ENCODE results near the gene CSDE1. TPM values are rescaled to one million over a fixed set of nuclear protein-coding genes. Genes with fewer than 3 reads are reported as not detected.

The CSDE1 gene
- total RNA-seq, 1 experiment from 2014 or later: 595 TPM

GRCh38 chr1:114780344-114781226 is 22.8 kb upstream of the CSDE1 start, which contains the start of gene SIKE1 (continued):
- TF ChIP-seq CBFB (CRISPR knock-in tag; IDR thresholded peaks at IDR 0.05; ENCODE audit: low read depth) (no peak), TP53 (CRISPR knock-in tag; IDR thresholded peaks at IDR 0.05) (no peak), ZNF416 (CRISPR knock-in tag; IDR thresholded peaks at IDR 0.05) (no peak), SMAD3 (CRISPR knock-in tag; IDR thresholded peaks at IDR 0.05; ENCODE audit: borderline replicate concordance) (0 out of 2 replicates have a peak, but pooled peaks have one; percentile 14), MYBL2 (CRISPR knock-in tag; IDR thresholded peaks at IDR 0.05) (peak; percentile 79), CREM (CRISPR knock-in tag; IDR thresholded peaks at IDR 0.05) (peak; percentile 97), FOXP1 (CRISPR knock-in tag; IDR thresholded peaks at IDR 0.05; ENCODE audit: borderline replicate concordance) (peak; percentile 79; the same call in 1 of the 2 replicates), ZNF512 (CRISPR knock-in tag; IDR thresholded peaks at IDR 0.05; ENCODE audit: borderline replicate concordance) (no peak), ATF1 (CRISPR knock-in tag; IDR thresholded peaks at IDR 0.05) (peak; percentile 29; the same call in 1 of the 2 replicates), NFYB (CRISPR knock-in tag; conservative IDR thresholded peaks at IDR 0.05; ENCODE audit: low read depth) (no peak), CREB1 (CRISPR knock-in tag; IDR thresholded peaks at IDR 0.05) (peak; percentile 38; the same call in 1 of the 2 replicates), NR3C1 (CRISPR knock-in tag; conservative IDR thresholded peaks at IDR 0.05; ENCODE audit: low read depth) (no peak), ZBTB21 (CRISPR knock-in tag; IDR thresholded peaks at IDR 0.05; ENCODE audit: borderline replicate concordance) (no peak), ZNF281 (CRISPR knock-in tag; IDR thresholded peaks at IDR 0.05) (no peak), MAX (CRISPR knock-in tag; IDR thresholded peaks at IDR 0.05) (peak; percentile 64; the same call in 1 of the 2 replicates)
- TF ChIP-seq, protein P1, sequence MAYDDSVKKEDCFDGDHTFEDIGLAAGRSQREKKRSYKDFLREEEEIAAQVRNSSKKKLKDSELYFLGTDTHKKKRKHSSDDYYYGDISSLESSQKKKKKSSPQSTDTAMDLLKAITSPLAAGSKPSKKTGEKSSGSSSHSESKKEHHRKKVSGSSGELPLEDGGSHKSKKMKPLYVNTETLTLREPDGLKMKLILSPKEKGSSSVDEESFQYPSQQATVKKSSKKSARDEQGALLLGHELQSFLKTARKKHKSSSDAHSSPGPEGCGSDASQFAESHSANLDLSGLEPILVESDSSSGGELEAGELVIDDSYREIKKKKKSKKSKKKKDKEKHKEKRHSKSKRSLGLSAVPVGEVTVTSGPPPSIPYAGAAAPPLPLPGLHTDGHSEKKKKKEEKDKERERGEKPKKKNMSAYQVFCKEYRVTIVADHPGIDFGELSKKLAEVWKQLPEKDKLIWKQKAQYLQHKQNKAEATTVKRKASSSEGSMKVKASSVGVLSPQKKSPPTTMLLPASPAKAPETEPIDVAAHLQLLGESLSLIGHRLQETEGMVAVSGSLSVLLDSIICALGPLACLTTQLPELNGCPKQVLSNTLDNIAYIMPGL (CRISPR knock-in tag; IDR thresholded peaks at IDR 0.05): 0 out of 2 replicates have a peak, but pooled peaks have one; percentile 40
- TF ChIP-seq, protein P2, sequence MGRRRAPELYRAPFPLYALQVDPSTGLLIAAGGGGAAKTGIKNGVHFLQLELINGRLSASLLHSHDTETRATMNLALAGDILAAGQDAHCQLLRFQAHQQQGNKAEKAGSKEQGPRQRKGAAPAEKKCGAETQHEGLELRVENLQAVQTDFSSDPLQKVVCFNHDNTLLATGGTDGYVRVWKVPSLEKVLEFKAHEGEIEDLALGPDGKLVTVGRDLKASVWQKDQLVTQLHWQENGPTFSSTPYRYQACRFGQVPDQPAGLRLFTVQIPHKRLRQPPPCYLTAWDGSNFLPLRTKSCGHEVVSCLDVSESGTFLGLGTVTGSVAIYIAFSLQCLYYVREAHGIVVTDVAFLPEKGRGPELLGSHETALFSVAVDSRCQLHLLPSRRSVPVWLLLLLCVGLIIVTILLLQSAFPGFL (CRISPR knock-in tag; IDR thresholded peaks at IDR 0.05; ENCODE audit: borderline replicate concordance): no peak

DNA sequence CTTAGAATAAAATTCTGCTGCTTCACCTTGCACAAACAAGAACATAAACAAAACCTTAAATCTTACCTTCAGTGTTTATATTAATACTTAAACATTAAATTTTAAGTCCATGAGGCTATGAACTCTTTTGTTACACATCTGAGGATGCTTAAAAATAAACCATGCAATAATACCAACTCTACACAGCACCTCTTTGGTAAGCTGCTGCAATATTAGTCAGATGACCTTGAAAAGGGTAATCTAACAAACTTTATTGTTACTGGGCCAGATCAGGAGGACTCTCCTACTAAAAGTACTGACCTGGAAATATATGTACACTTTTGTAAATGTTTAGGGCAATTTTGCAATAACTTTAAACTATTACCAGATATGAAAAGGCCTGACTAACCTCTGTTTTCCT is 21.9 kb upstream of the CSDE1 start:
- no peaks in the 10 kb centered on the region for H3K9me3 Mint-ChIP-seq
- POLR2A ChIA-PET: interaction anchor here (1.2 kb wide), 1 partner anchor 310 kb away, joined by 4 read pairs; the partner anchor contains the start of gene TSPAN2
- H3K4me3 Mint-ChIP-seq: peak overlapping the region; percentile 100
- no peak overlapping the region; the same call in 1 of the 2 replicates for H3K27ac Mint-ChIP-seq
- peaks cover 37% of the 10 kb centered on the region for H3K36me3 Mint-ChIP-seq
- ATAC-seq: no peak
- H3K4me1 Mint-ChIP-seq: 0 out of 2 replicates have a peak, but pooled peaks cover 5% of the 10 kb centered on the region
- no peak for DNase-seq (ENCODE audit: low spot score)
- CTCF ChIA-PET: no interaction called here
- H3K27me3 Mint-ChIP-seq (ENCODE audit: low read depth): peaks cover 32% of the 10 kb centered on the region
- TF ChIP-seq, protein P3, sequence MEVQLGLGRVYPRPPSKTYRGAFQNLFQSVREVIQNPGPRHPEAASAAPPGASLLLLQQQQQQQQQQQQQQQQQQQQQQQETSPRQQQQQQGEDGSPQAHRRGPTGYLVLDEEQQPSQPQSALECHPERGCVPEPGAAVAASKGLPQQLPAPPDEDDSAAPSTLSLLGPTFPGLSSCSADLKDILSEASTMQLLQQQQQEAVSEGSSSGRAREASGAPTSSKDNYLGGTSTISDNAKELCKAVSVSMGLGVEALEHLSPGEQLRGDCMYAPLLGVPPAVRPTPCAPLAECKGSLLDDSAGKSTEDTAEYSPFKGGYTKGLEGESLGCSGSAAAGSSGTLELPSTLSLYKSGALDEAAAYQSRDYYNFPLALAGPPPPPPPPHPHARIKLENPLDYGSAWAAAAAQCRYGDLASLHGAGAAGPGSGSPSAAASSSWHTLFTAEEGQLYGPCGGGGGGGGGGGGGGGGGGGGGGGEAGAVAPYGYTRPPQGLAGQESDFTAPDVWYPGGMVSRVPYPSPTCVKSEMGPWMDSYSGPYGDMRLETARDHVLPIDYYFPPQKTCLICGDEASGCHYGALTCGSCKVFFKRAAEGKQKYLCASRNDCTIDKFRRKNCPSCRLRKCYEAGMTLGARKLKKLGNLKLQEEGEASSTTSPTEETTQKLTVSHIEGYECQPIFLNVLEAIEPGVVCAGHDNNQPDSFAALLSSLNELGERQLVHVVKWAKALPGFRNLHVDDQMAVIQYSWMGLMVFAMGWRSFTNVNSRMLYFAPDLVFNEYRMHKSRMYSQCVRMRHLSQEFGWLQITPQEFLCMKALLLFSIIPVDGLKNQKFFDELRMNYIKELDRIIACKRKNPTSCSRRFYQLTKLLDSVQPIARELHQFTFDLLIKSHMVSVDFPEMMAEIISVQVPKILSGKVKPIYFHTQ (CRISPR knock-in tag; IDR thresholded peaks at IDR 0.05): no peak
- TF ChIP-seq GTF2I (CRISPR knock-in tag; conservative IDR thresholded peaks at IDR 0.05) (no peak), NR2C2 (CRISPR knock-in tag; IDR thresholded peaks at IDR 0.05) (no peak), ZBTB43 (CRISPR knock-in tag; IDR thresholded peaks at IDR 0.05) (no peak), TP53 (CRISPR knock-in tag; IDR thresholded peaks at IDR 0.05) (no peak), NR3C1 (CRISPR knock-in tag; conservative IDR thresholded peaks at IDR 0.05; ENCODE audit: low read depth) (no peak), JUN (CRISPR knock-in tag; IDR thresholded peaks at IDR 0.05) (no peak)

Data from WTC11 (cell line).